SK-N-SH treated with all-trans-retinoic acid at 6 μM for 48 hours (cell line): Measurements from ENCODE around the gene NEK11.

Source experiments
- BACH2 ChIP-seq: fragments of 250-450 bp; sonication (Bioruptor Pico); IDR thresholded peaks from 2 replicates; pipeline ENCODE4 v1.9.0; 2021; ENCODE audit warnings: mild to moderate bottlenecking, borderline replicate concordance
- CSDC2 ChIP-seq: fragments of 250-450 bp; sonication (Bioruptor Pico); IDR thresholded peaks from 2 replicates; pipeline ENCODE4 v1.5.0; 2020; ENCODE audit warnings: mild to moderate bottlenecking, moderate library complexity
- ESRRG ChIP-seq: fragments of 250-450 bp; sonication (Bioruptor Pico); IDR thresholded peaks from 2 replicates; pipeline ENCODE4 v1.6.1; 2021; ENCODE audit warnings: mild to moderate bottlenecking
- ISL1 ChIP-seq: fragments of 250-450 bp; sonication (Bioruptor Pico); IDR thresholded peaks from 2 replicates; pipeline ENCODE4 v2.1.2; 2022; ENCODE audit warnings: mild to moderate bottlenecking, moderate library complexity
- RARB ChIP-seq: fragments of 250-450 bp; sonication (Bioruptor Pico); IDR thresholded peaks from 2 replicates; pipeline ENCODE4 v1.8.0; 2021; ENCODE audit warnings: mild to moderate bottlenecking, moderate library complexity
- ZC3H10 ChIP-seq: fragments of 250-450 bp; sonication (Bioruptor Pico); IDR thresholded peaks from 2 replicates; pipeline ENCODE4 v1.5.1; 2021; ENCODE audit warnings: mild to moderate bottlenecking, moderate library complexity
- ZFP30 ChIP-seq: fragments of 450-650 bp; formaldehyde crosslinking; IDR thresholded peaks from 2 replicates; pipeline ENCODE4 v1.5.0; 2022; ENCODE audit warnings: mild to moderate bottlenecking, moderate library complexity
- TF ChIP-seq, protein P1 (sequence below): fragments of 250-450 bp; sonication (Bioruptor Pico); IDR thresholded peaks from 2 replicates; pipeline ENCODE4 v1.8.0; 2020; ENCODE audit warnings: mild to moderate bottlenecking, moderate library complexity, borderline replicate concordance
- TF ChIP-seq, protein P2 (sequence below): fragments of 250-450 bp; sonication (Bioruptor Pico); IDR thresholded peaks from 2 replicates; pipeline ENCODE4 v1.5.0; 2020; ENCODE audit warnings: mild to moderate bottlenecking, moderate library complexity
- TF ChIP-seq, protein P3 (sequence below): fragments of 250-450 bp; sonication (Bioruptor Pico); IDR thresholded peaks from 2 replicates; pipeline ENCODE4 v1.8.0; 2021; ENCODE audit warnings: low read depth, mild to moderate bottlenecking, moderate library complexity, borderline replicate concordance

DNA sequence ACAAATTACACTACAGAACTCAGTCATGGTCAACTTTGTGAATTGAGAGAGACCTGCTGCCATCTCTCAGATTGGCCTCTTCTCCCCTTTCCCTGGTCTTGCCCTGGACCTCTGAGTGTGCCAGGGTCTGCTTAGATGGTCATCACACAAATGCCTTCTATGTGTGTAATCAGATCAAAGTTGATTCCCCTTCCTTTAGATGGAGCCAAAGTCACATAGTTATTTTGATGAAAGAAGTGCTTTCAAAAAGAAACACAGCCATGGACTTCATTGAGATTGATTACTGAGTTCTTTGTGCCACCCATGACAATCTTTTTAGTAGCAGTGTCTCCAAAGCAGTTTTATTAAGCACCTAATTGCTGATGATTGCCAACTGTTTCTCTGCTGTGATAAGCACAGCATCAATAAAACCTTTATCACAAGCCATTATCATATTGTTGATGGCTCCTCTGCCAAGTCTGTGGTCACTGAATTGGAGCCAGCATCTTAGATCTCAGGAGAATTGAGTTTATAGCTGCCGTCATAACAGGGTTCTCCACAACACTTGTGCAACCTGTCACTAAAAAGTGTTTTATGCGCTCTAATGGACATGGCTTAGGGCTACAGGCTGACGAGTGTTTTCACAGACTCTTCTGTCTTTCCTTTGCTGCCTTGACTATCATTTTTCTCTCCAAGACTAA lies 205.2 kb downstream of the NEK11 start:
- TF ChIP-seq ZC3H10 (CRISPR knock-in tag), result no peak
- TF ChIP-seq BACH2, result no peak
- no peak for TF ChIP-seq ZFP30
- TF ChIP-seq, protein P1, sequence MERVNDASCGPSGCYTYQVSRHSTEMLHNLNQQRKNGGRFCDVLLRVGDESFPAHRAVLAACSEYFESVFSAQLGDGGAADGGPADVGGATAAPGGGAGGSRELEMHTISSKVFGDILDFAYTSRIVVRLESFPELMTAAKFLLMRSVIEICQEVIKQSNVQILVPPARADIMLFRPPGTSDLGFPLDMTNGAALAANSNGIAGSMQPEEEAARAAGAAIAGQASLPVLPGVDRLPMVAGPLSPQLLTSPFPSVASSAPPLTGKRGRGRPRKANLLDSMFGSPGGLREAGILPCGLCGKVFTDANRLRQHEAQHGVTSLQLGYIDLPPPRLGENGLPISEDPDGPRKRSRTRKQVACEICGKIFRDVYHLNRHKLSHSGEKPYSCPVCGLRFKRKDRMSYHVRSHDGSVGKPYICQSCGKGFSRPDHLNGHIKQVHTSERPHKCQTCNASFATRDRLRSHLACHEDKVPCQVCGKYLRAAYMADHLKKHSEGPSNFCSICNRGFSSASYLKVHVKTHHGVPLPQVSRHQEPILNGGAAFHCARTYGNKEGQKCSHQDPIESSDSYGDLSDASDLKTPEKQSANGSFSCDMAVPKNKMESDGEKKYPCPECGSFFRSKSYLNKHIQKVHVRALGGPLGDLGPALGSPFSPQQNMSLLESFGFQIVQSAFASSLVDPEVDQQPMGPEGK (CRISPR knock-in tag), result 0 out of 2 replicates have a peak, but pooled peaks have one; percentile 16
- no peak for TF ChIP-seq RARB (CRISPR knock-in tag)
- TF ChIP-seq, protein P2, sequence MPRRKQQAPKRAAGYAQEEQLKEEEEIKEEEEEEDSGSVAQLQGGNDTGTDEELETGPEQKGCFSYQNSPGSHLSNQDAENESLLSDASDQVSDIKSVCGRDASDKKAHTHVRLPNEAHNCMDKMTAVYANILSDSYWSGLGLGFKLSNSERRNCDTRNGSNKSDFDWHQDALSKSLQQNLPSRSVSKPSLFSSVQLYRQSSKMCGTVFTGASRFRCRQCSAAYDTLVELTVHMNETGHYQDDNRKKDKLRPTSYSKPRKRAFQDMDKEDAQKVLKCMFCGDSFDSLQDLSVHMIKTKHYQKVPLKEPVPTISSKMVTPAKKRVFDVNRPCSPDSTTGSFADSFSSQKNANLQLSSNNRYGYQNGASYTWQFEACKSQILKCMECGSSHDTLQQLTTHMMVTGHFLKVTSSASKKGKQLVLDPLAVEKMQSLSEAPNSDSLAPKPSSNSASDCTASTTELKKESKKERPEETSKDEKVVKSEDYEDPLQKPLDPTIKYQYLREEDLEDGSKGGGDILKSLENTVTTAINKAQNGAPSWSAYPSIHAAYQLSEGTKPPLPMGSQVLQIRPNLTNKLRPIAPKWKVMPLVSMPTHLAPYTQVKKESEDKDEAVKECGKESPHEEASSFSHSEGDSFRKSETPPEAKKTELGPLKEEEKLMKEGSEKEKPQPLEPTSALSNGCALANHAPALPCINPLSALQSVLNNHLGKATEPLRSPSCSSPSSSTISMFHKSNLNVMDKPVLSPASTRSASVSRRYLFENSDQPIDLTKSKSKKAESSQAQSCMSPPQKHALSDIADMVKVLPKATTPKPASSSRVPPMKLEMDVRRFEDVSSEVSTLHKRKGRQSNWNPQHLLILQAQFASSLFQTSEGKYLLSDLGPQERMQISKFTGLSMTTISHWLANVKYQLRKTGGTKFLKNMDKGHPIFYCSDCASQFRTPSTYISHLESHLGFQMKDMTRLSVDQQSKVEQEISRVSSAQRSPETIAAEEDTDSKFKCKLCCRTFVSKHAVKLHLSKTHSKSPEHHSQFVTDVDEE (CRISPR knock-in tag), result peak; percentile 65; the same call in 1 of the 2 replicates
- TF ChIP-seq ISL1 (CRISPR knock-in tag), result peak; percentile 54
- TF ChIP-seq, protein P3, sequence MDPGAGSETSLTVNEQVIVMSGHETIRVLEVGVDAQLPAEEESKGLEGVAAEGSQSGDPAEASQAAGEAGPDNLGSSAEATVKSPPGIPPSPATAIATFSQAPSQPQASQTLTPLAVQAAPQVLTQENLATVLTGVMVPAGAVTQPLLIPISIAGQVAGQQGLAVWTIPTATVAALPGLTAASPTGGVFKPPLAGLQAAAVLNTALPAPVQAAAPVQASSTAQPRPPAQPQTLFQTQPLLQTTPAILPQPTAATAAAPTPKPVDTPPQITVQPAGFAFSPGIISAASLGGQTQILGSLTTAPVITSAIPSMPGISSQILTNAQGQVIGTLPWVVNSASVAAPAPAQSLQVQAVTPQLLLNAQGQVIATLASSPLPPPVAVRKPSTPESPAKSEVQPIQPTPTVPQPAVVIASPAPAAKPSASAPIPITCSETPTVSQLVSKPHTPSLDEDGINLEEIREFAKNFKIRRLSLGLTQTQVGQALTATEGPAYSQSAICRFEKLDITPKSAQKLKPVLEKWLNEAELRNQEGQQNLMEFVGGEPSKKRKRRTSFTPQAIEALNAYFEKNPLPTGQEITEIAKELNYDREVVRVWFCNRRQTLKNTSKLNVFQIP (CRISPR knock-in tag), result no peak
- TF ChIP-seq CSDC2 (CRISPR knock-in tag), result no peak
- no peak for TF ChIP-seq ESRRG
